Fibroblast of lung (primary cell): Measurements from ENCODE around the gene PARP6. TPM values are rescaled to one million over a fixed set of nuclear protein-coding genes. Genes with fewer than 3 reads are reported as not detected.

Experiments used
- DNase-seq, 2 donors: peaks; one replicate each; pipeline versions ENCODE4 v3.0.0 to v3.0.0-alpha.2; 2010; ENCODE audit warnings: low read depth in 2 of 2
- H2AFZ ChIP-seq: 2 replicates; pipeline ENCODE4 v1.5.1; 2012; ENCODE audit warnings: low read length, control low read depth, inconsistent platforms
- H3K27ac ChIP-seq: 2 replicates; pipeline ENCODE4 v1.5.1; 2011; ENCODE audit warnings: low read length, control low read depth; ENCODE audit not compliant: insufficient read depth
- H3K27me3 ChIP-seq: 2 replicates; pipeline ENCODE4 v1.5.1; 2011; ENCODE audit warnings: mild to moderate bottlenecking, low read length; ENCODE audit not compliant: control insufficient read depth, insufficient read depth
- H3K36me3 ChIP-seq: 2 replicates; pipeline ENCODE4 v1.5.1; 2011; ENCODE audit warnings: low read length; ENCODE audit not compliant: control insufficient read depth, insufficient read depth
- H3K4me1 ChIP-seq: 2 replicates; pipeline ENCODE4 v1.5.1; 2011; ENCODE audit warnings: low read length; ENCODE audit not compliant: control insufficient read depth, insufficient read depth; ENCODE audit errors: extremely low read depth
- H3K4me2 ChIP-seq: 2 replicates; pipeline ENCODE4 v1.5.1; 2011; ENCODE audit warnings: low read length, control low read depth; ENCODE audit not compliant: insufficient read depth; ENCODE audit errors: extremely low read depth
- H3K4me3 ChIP-seq, 4 experiments: fragments of 200-600 bp in 1 of 4; sonication (generic) in 1 of 4; replicated peaks in 1 of 4; 2 replicates each; pipeline ENCODE4 v1.5.1; 2011 to 2016; ENCODE audit warnings: low read length in 4 of 4, low read depth in 3 of 4, mild to moderate bottlenecking in 3 of 4, control low read depth in 2 of 4, inconsistent platforms in 1 of 4, mixed read lengths in 1 of 4; ENCODE audit not compliant: insufficient read depth in 1 of 4; ENCODE audit errors: control extremely low read depth in 1 of 4
- H3K79me2 ChIP-seq: 2 replicates; pipeline ENCODE4 v1.5.1; 2012; ENCODE audit warnings: mild to moderate bottlenecking, low read length, inconsistent platforms; ENCODE audit not compliant: control insufficient read depth, insufficient read depth
- H3K9ac ChIP-seq: 2 replicates; pipeline ENCODE4 v1.5.1; 2011; ENCODE audit warnings: mild to moderate bottlenecking, low read length, control low read depth; ENCODE audit not compliant: insufficient read depth
- H3K9me3 ChIP-seq: 2 replicates; pipeline ENCODE4 v1.5.1; 2012; ENCODE audit warnings: low read depth, low read length; ENCODE audit not compliant: control insufficient read depth, insufficient read depth
- H4K20me1 ChIP-seq: 2 replicates; pipeline ENCODE4 v1.5.1; 2011; ENCODE audit warnings: low read length; ENCODE audit not compliant: control insufficient read depth, insufficient read depth; ENCODE audit errors: extremely low read depth
- CTCF ChIP-seq, 2 donors: IDR thresholded peaks in 1 of 2; conservative IDR thresholded peaks in 1 of 2; 1 replicate in 1 of 2; 2 replicates in 1 of 2; pipeline ENCODE4 v1.5.1; 2011 to 2012; ENCODE audit warnings: low read length in 2 of 2, control low read depth in 1 of 2, inconsistent platforms in 1 of 2, low read depth in 1 of 2, mild to moderate bottlenecking in 1 of 2
- EZH2 ChIP-seq: IDR thresholded peaks from 2 replicates; pipeline ENCODE4 v1.5.1; 2012; ENCODE audit warnings: low read length, control low read depth, mild to moderate bottlenecking; ENCODE audit errors: missing control alignments
- polyA plus RNA-seq, 2 donors: library from polyadenylated mRNA; depleted of rRNA in 1 of 2; stranded (reverse) in 1 of 2; unstranded in 1 of 2; fragments of >200 nt; gene quantifications; 2 replicates each; pipeline ENCODE4 v1.2.1, GENCODE V29; 2011 to 2012; ENCODE audit warnings: missing spikeins in 1 of 2
- total RNA-seq: library from RNA; depleted of rRNA; stranded (reverse); fragments of >200 nt; gene quantifications from 2 replicates; pipeline ENCODE4 v1.2.1, GENCODE V29; 2014

The PARP6 gene
- total and polyA plus RNA-seq, 2 donors (not counting 1 experiment from before 2014, with no cell fraction given), result 27.4 to 37.7 TPM

DNA sequence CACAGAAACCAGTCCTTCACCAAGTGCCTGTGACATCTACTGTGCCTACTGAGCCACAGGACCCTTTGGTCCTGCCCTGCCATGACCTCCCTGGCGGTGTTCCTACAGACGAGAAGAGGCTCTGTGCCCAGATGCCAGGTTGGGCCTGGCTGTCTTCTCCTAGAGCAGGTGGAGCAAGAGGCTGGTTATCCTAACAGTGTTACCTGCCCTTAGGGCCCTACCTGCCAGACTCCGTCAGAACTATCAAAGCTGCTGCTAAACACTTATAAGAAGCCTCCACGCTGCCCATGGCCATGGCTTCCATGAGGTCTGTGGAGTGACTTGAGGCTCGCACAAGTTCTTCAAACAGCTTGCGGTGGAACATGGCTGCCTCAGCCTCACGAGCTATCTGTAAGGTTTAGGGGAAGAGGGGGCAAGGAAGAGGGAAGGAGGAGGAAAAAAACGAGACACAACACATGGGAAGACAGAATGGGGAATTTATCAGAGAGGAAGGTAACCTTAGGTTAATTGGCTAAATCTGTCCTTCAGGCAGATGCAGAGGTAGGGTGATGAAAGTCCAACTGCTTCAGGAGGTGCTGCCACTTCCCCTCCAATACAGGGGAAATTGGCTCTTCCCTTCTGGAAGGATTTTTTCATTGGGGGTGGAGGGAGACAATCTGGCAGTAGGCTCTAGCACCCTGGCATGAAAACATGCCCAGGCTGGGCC is 69.4 kb downstream of the PARP6 start:
- Histone ChIP-seq H3K36me3 (peaks cover 65% of the 10 kb centered on the region), H3K27me3 (no peaks in the 10 kb centered on the region), H3K9me3 (no peaks in the 10 kb centered on the region), H3K9ac (no peak overlapping the region), H3K4me2 (no peak overlapping the region), H3K4me1 (peaks cover 8% of the 10 kb centered on the region), H2AFZ (no peak overlapping the region), H3K4me3 (no peak overlapping the region), H3K79me2 (peaks cover 16% of the 10 kb centered on the region), H3K27ac (peak overlapping the region; percentile 63), H4K20me1 (no peaks in the 10 kb centered on the region)
- TF ChIP-seq EZH2, result no peak
- no peak for TF ChIP-seq CTCF (conservative IDR thresholded peaks at IDR 0.05 in 1 of 2, IDR thresholded peaks at IDR 0.05 in 1 of 2; ENCODE audit: low read depth in 1 of 2, low read length in 2 of 2)
- DNase-seq, result no peak

GRCh38 chr15:72202302-72202701 is 70.1 kb downstream of the PARP6 start:
- peaks cover 10% of the 10 kb centered on the region for H3K79me2 ChIP-seq
- no peak for TF ChIP-seq CTCF (conservative IDR thresholded peaks at IDR 0.05 in 1 of 2, IDR thresholded peaks at IDR 0.05 in 1 of 2; ENCODE audit: low read depth in 1 of 2, low read length in 2 of 2)
- TF ChIP-seq EZH2, result no peak
- no peak overlapping the region for H3K27ac ChIP-seq
- DNase-seq, result no peak
- no peak overlapping the region for H2AFZ ChIP-seq
- H3K4me3 ChIP-seq, result no peak overlapping the region
- H3K4me2 ChIP-seq, result no peak overlapping the region
- no peaks in the 10 kb centered on the region for H4K20me1 ChIP-seq
- H3K9me3 ChIP-seq, result no peaks in the 10 kb centered on the region
- no peak overlapping the region for H3K9ac ChIP-seq
- H3K4me1 ChIP-seq, result peaks cover 8% of the 10 kb centered on the region
- peaks cover 60% of the 10 kb centered on the region for H3K36me3 ChIP-seq
- no peaks in the 10 kb centered on the region for H3K27me3 ChIP-seq

DNA sequence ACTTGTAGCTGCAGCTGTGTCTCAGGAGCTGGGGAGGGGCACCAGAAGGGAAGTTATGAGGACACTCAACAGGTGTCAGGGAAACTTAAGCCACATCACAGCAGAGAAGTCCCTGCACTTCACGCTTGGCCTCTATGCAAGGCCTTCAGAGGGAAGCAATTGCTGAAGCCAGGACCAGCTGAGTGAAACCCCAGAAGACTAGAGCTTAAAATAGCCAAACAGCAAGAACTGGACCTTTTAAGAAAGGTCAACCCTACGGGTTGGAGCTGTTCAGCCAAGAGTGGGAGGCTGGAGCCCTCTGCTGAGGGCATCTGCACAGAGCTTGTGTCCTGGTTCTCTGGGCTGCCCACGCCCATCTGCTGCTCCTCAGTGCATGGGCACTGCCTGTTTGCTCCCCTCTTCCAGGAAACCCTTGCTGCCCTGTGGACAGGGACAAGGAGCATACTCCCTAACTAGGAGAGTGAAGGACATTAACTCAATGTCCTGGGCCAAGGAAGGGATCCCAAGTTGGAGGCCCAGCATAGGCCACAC is 70.9 kb downstream of the PARP6 start:
- H3K9ac ChIP-seq, result no peak overlapping the region
- no peaks in the 10 kb centered on the region for H3K27me3 ChIP-seq
- DNase-seq, result no peak
- no peak overlapping the region for H3K27ac ChIP-seq
- no peak overlapping the region for H2AFZ ChIP-seq
- H3K79me2 ChIP-seq, result peaks cover 2% of the 10 kb centered on the region
- H3K36me3 ChIP-seq, result peaks cover 52% of the 10 kb centered on the region
- TF ChIP-seq EZH2 (no peak), CTCF (conservative IDR thresholded peaks at IDR 0.05 in 1 of 2, IDR thresholded peaks at IDR 0.05 in 1 of 2; ENCODE audit: low read depth in 1 of 2, low read length in 2 of 2) (no peak)
- H3K4me2 ChIP-seq, result no peak overlapping the region
- H3K4me3 ChIP-seq, result no peak overlapping the region
- peaks cover 8% of the 10 kb centered on the region for H3K4me1 ChIP-seq
- H4K20me1 ChIP-seq, result no peaks in the 10 kb centered on the region
- no peaks in the 10 kb centered on the region for H3K9me3 ChIP-seq
